Activated CD4-positive, alpha-beta T cell treated with anti-CD3 and anti-CD28 coated beads for 36 hours (primary cell): ENCODE data around the gene RNU5B-1. TPM values are rescaled to one million over a fixed set of nuclear protein-coding genes. Genes with fewer than 3 reads are reported as not detected.
A peak's percentile ranks its signal among the peaks of the same experiment; 100 is the strongest.

Experiments
- ATAC-seq: fragments of 200-7000 bp; cut with Tn5 transposase; one replicate; pipeline ENCODE4 v1.10.0; 2021; ENCODE audit warnings: mild to moderate bottlenecking, moderate library complexity
- CTCF ChIA-PET: fragments of 350-600 bp; sonication (Branson Sonifier 250); formaldehyde crosslinking; loops from one replicate; lab custom pipeline; 2021; ENCODE audit warnings: antibody characterized with exemption; lab: Charles Lee
- POLR2A ChIA-PET: fragments of 350-600 bp; sonication (Branson Sonifier 250); formaldehyde crosslinking; loops from one replicate; lab custom pipeline; 2021; ENCODE audit warnings: antibody characterized with exemption, inconsistent platforms; lab: Charles Lee
- DNase-seq: peaks from one replicate; pipeline ENCODE4 v3.0.0-alpha.2; 2020
- H3K27ac Mint-ChIP-seq: one replicate; pipeline ENCODE4 v1.8.0; 2021; ENCODE audit warnings: mixed read lengths
- H3K27me3 Mint-ChIP-seq: one replicate; pipeline ENCODE4 v1.8.0; 2021; ENCODE audit warnings: mixed read lengths
- H3K36me3 Mint-ChIP-seq: one replicate; pipeline ENCODE4 v1.8.0; 2021; ENCODE audit warnings: low read depth, mixed read lengths
- H3K4me1 Mint-ChIP-seq: one replicate; pipeline ENCODE4 v1.8.0; 2021; ENCODE audit warnings: mixed read lengths
- H3K4me3 Mint-ChIP-seq: one replicate; pipeline ENCODE4 v1.8.0; 2021; ENCODE audit warnings: mild to moderate bottlenecking, moderate library complexity, mixed read lengths
- H3K9me3 Mint-ChIP-seq: one replicate; pipeline ENCODE4 v1.8.0; 2021; ENCODE audit warnings: low read depth, mixed read lengths
- intact Hi-C, 2 experiments: fragments of 100-400 bp; cut with DNase I in 1 of 2; cut with micrococcal nuclease in 1 of 2; formaldehyde crosslinking; loops; one replicate each; pipeline versions ENCODE4 v1.14.2 to v1.15.1; 2022 to 2024; cut with DNase I, micrococcal nuclease
- total RNA-seq, 2 experiments: library from RNA; stranded (reverse); gene quantifications; one replicate each; pipeline ENCODE4 v1.2.3, GENCODE V29; 2021

Gene RNU5B-1
- not detected for total RNA-seq

GRCh38 chr15:65304381-65305149 lies at the start of gene RNU5B-1:
Gene RNU5B-1, plus strand, starts transcription at chr15:65304677.
- peak within 1 kb of the TSS; percentile 89 for H3K4me3 Mint-ChIP-seq
- H3K4me1 Mint-ChIP-seq = peaks cover 36% of the 10 kb centered on the region
- DNase-seq = peak; percentile 87
- ChIA-PET CTCF (interaction anchor here (0.7 to 2.5 kb wide), 6 partner anchors 14 to 251 kb away, joined by 4 to 15 read pairs (median 6); partner anchors contain the start of genes CLPX and PARP16), POLR2A (interaction anchor here (0.6 to 2.9 kb wide), 54 partner anchors 8 to 1052 kb away, joined by 3 to 137 read pairs (median 4); partner anchors contain the start of genes CLPX, DENND4A, HACD3 and INTS14)
- peak within 1 kb of the TSS; percentile 98 for H3K27ac Mint-ChIP-seq
- no peaks in the 10 kb centered on the region for H3K27me3 Mint-ChIP-seq
- H3K9me3 Mint-ChIP-seq = no peaks in the 10 kb centered on the region
- ATAC-seq = peak; percentile 75
- H3K36me3 Mint-ChIP-seq = no peaks in the 10 kb centered on the region
- intact Hi-C loops = loop anchor here (1.0 to 10.0 kb wide), 17 partner anchors 8 to 1200 kb away; partner anchors contain the start of genes PDCD7 (in 2 of the 2), RNU5A-1 (in 2 of the 2), CLPX (in 1 of the 2) and DENND4A (in 1 of the 2)

- H3K27ac Mint-ChIP-seq = no peak overlapping the region
- intact Hi-C loops = no loop called here
- ATAC-seq (no peak), DNase-seq (no peak)
- POLR2A ChIA-PET = no interaction called here
- H3K27me3 Mint-ChIP-seq = no peaks in the 10 kb centered on the region
- no peak overlapping the region for H3K4me3 Mint-ChIP-seq
- peaks cover 19% of the 10 kb centered on the region for H3K36me3 Mint-ChIP-seq
- CTCF ChIA-PET = no interaction called here
- no peaks in the 10 kb centered on the region for H3K9me3 Mint-ChIP-seq
- H3K4me1 Mint-ChIP-seq = peaks cover 13% of the 10 kb centered on the region
Observed at GRCh38 chr15:65254758-65255157, 49.7 kb upstream of the RNU5B-1 start.

GRCh38 chr15:65255486-65256140 lies 48.9 kb upstream of the RNU5B-1 start:
- DNase-seq (no peak), ATAC-seq (no peak)
- Mint-ChIP-seq H3K27me3 (no peaks in the 10 kb centered on the region), H3K27ac (no peak overlapping the region), H3K36me3 (peaks cover 22% of the 10 kb centered on the region), H3K9me3 (no peaks in the 10 kb centered on the region), H3K4me3 (no peak overlapping the region), H3K4me1 (peaks cover 4% of the 10 kb centered on the region)
- ChIA-PET CTCF (interaction anchor here (0.6 kb wide), 2 partner anchors 10 to 623 kb away, joined by 3 to 4 read pairs; no protein-coding TSS in a partner anchor), POLR2A (no interaction called here)
- intact Hi-C loops = no loop called here

- Mint-ChIP-seq H3K4me3 (no peak overlapping the region), H3K27me3 (no peaks in the 10 kb centered on the region), H3K4me1 (no peaks in the 10 kb centered on the region), H3K27ac (no peak overlapping the region), H3K36me3 (peaks cover 41% of the 10 kb centered on the region), H3K9me3 (no peaks in the 10 kb centered on the region)
- no peak for DNase-seq
- no peak for ATAC-seq
- intact Hi-C loops = no loop called here
- ChIA-PET CTCF (interaction anchor here (0.8 to 1.2 kb wide), 3 partner anchors 9 to 55 kb away, joined by 3 to 9 read pairs (median 5); no protein-coding TSS in a partner anchor), POLR2A (interaction anchor here (0.7 kb wide), 1 partner anchor 136 kb away, joined by 4 read pairs; no protein-coding TSS in a partner anchor)
Observed at GRCh38 chr15:65258375-65259262, 45.9 kb upstream of the RNU5B-1 start.

- Mint-ChIP-seq H3K27ac (no peak overlapping the region), H3K36me3 (peaks cover 38% of the 10 kb centered on the region), H3K9me3 (no peaks in the 10 kb centered on the region), H3K4me3 (no peak overlapping the region), H3K27me3 (no peaks in the 10 kb centered on the region), H3K4me1 (no peaks in the 10 kb centered on the region)
- DNase-seq (no peak), ATAC-seq (no peak)
- ChIA-PET CTCF (interaction anchor here (1.1 kb wide), 1 partner anchor 56 kb away, joined by 3 read pairs; no protein-coding TSS in a partner anchor), POLR2A (no interaction called here)
- intact Hi-C loops = no loop called here
Observed at GRCh38 chr15:65259367-65259797, 45.1 kb upstream of the RNU5B-1 start.

- no peaks in the 10 kb centered on the region for H3K27me3 Mint-ChIP-seq
- DNase-seq (no peak), ATAC-seq (no peak)
- H3K36me3 Mint-ChIP-seq = peaks cover 36% of the 10 kb centered on the region
- ChIA-PET POLR2A (no interaction called here), CTCF (no interaction called here)
- H3K9me3 Mint-ChIP-seq = no peaks in the 10 kb centered on the region
- no peak overlapping the region for H3K4me3 Mint-ChIP-seq
- intact Hi-C loops = no loop called here
- no peak overlapping the region for H3K27ac Mint-ChIP-seq
- H3K4me1 Mint-ChIP-seq = no peaks in the 10 kb centered on the region
Observed at GRCh38 chr15:65260968-65261367, 43.5 kb upstream of the RNU5B-1 start.

GRCh38 chr15:65263313-65263712 lies 41.2 kb upstream of the RNU5B-1 start:
- H3K36me3 Mint-ChIP-seq = peaks cover 35% of the 10 kb centered on the region
- no peaks in the 10 kb centered on the region for H3K4me1 Mint-ChIP-seq
- ATAC-seq (no peak), DNase-seq (no peak)
- H3K4me3 Mint-ChIP-seq = no peak overlapping the region
- ChIA-PET CTCF (no interaction called here), POLR2A (no interaction called here)
- intact Hi-C loops = no loop called here
- H3K27ac Mint-ChIP-seq = no peak overlapping the region
- H3K27me3 Mint-ChIP-seq = no peaks in the 10 kb centered on the region
- no peaks in the 10 kb centered on the region for H3K9me3 Mint-ChIP-seq

GRCh38 chr15:65264863-65265430 lies 39.5 kb upstream of the RNU5B-1 start:
- Mint-ChIP-seq H3K9me3 (no peaks in the 10 kb centered on the region), H3K4me1 (no peaks in the 10 kb centered on the region), H3K27me3 (no peaks in the 10 kb centered on the region), H3K4me3 (no peak overlapping the region), H3K36me3 (peaks cover 28% of the 10 kb centered on the region), H3K27ac (no peak overlapping the region)
- no peak for DNase-seq
- CTCF ChIA-PET = interaction anchor here (1.0 kb wide), 1 partner anchor 21 kb away, joined by 3 read pairs; no protein-coding TSS in a partner anchor
- POLR2A ChIA-PET = interaction anchor here (0.6 kb wide), 1 partner anchor 23 kb away, joined by 3 read pairs; no protein-coding TSS in a partner anchor
- no peak for ATAC-seq
- intact Hi-C loops = no loop called here

GRCh38 chr15:65266469-65266868 lies 38.0 kb upstream of the RNU5B-1 start:
- intact Hi-C loops = no loop called here
- ChIA-PET POLR2A (no interaction called here), CTCF (no interaction called here)
- no peaks in the 10 kb centered on the region for H3K27me3 Mint-ChIP-seq
- no peaks in the 10 kb centered on the region for H3K4me1 Mint-ChIP-seq
- DNase-seq (no peak), ATAC-seq (no peak)
- H3K9me3 Mint-ChIP-seq = no peaks in the 10 kb centered on the region
- no peak overlapping the region for H3K4me3 Mint-ChIP-seq
- no peak overlapping the region for H3K27ac Mint-ChIP-seq
- H3K36me3 Mint-ChIP-seq = peaks cover 22% of the 10 kb centered on the region

GRCh38 chr15:65268411-65268810 lies 36.1 kb upstream of the RNU5B-1 start:
- intact Hi-C loops = no loop called here
- ATAC-seq (no peak), DNase-seq (no peak)
- H3K27ac Mint-ChIP-seq = no peak overlapping the region
- CTCF ChIA-PET = interaction anchor here (0.7 to 1.1 kb wide), 2 partner anchors 19 to 56 kb away, joined by 3 read pairs; no protein-coding TSS in a partner anchor
- no peaks in the 10 kb centered on the region for H3K27me3 Mint-ChIP-seq
- no peaks in the 10 kb centered on the region for H3K9me3 Mint-ChIP-seq
- H3K36me3 Mint-ChIP-seq = peaks cover 8% of the 10 kb centered on the region
- POLR2A ChIA-PET = no interaction called here
- no peak overlapping the region for H3K4me3 Mint-ChIP-seq
- H3K4me1 Mint-ChIP-seq = no peaks in the 10 kb centered on the region
